CD4-positive, alpha-beta T cell treated with Interleukin-2 at 100 ng/mL for 4 hours (primary cell): Measurements from ENCODE around the gene RPL27A.

Experiments used
- DNase-seq: peaks from one replicate; pipeline ENCODE4 v3.0.0-alpha.2; 2020; ENCODE audit warnings: low spot score

Gene RPL27A

GRCh38 chr11:8721609-8722500 lies 39.3 kb downstream of the RPL27A start:
- DNase-seq = no peak

- no peak for DNase-seq
Measured at GRCh38 chr11:8722809-8723208, 40.2 kb downstream of the RPL27A start.

GRCh38 chr11:8723711-8724110 lies 41.1 kb downstream of the RPL27A start:
- DNase-seq = no peak

DNA sequence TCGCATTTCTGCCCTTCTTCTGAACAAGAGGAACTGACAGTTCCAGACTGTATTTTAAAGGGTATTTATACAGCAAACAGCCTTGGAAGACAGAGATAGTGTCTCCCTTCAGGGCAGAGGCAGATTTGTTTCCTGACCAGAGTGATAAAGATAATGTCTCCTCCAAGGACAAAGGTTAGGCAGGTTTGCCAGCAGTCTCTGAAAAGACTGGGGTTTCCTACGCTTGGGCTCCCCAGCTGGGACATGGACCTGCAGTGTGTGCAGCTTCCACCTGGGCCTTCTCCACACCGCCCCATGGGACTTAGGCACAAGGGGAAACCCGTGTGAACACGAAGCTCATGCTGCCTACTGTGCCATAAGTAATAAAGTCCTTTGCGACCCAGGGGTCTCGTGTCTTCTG lies 42.1 kb downstream of the RPL27A start:
- no peak for DNase-seq

DNA sequence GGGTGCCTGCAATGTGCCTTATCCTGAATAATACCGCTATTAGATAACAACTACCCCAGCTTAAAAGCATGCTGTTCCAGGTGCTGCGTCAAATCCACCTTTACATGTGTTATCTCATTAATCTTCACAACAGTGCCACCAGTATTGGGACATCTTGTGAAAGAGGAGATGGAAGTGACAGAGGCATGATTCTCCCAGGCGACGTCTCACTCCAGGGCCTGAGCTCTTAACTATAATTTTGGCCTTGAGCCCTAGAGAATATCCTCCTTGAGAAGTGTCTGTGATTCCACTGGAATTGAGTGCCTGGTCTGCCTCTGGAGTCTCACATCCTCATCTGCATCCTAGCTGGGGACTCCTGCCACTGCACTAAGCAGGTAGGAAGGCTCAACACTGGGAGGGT lies 43.8 kb downstream of the RPL27A start:
- no peak for DNase-seq

GRCh38 chr11:8728563-8728962 lies 46.0 kb downstream of the RPL27A start:
- DNase-seq = no peak

- no peak for DNase-seq
Measured at GRCh38 chr11:8729067-8729466, 46.5 kb downstream of the RPL27A start.

DNA sequence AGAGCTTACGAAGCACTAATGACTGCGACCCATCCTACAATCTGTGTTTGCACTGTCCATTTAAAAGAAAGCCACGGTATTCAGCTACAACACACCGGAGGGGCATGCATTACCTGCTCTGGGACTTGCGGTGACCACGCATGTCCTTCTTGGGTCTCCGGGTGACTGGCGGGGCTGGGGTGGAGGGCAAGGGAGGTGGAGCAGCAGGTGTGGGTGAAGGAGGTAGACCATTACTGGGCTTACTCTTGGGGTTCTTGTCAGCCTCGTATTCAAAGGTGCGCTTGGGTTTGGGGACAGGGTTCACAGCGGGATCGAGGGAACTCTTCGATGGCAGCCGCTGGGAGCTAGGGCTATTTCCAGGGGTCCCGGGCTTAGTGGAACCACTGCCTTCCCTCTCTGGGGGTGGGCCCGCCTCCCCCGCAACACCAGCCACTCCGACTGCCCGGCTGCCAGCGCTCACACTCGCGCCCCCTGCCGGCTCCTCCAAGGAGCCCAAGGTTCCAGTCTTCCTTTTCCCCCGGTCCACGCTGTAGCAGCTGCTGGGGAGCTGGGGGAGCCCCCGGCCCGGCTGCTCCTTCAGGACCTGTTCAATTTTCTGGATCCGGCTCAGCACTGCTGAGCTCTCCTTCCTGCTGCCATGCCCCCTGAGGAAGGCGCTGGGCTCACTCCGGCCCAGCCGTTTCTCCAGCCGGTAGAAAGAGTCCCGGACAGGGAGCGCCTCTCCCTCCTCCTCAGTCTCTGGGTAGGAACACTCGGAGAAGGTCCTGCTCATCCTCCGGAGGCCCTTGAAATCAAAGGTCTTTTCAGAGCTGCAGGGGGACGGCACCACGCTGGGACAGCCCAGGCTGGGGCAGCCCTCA lies 47.5 kb downstream of the RPL27A start:
- no peak for DNase-seq

GRCh38 chr11:8730697-8731020 lies 48.1 kb downstream of the RPL27A start:
- DNase-seq = no peak

DNA sequence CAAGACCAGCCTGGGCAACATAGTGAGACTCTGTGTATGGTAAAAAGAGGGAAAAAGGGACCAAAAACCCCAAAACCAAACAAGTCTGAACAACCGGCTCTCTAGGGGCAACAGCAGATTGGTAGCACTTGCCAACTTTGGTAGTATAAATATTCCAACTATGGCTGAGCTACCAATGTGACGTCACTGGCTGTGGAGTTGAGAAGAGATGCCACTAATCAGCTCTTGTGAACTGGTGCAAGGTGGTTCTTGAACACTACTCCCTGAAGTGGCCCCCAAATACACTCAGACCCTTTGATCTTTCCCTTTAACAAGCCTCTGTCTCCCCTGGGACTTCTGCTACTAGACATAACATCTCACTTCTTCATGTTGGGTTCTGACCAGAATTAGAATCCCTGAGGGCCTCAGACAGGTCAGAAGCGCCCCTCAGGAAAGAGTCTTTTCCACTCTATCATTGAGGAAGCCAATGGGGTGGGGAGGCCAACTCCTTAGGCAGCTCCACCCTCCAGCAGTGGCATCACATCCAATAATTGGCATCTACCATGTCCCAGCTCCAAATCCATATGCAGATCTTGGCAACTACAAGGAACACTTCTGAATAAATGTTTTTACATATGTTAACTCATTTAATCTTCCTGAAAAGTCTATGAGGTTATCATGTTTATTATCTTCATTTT lies 49.2 kb downstream of the RPL27A start:
- no peak for DNase-seq

GRCh38 chr11:8732324-8732670 lies 49.7 kb downstream of the RPL27A start:
- DNase-seq = no peak

DNA sequence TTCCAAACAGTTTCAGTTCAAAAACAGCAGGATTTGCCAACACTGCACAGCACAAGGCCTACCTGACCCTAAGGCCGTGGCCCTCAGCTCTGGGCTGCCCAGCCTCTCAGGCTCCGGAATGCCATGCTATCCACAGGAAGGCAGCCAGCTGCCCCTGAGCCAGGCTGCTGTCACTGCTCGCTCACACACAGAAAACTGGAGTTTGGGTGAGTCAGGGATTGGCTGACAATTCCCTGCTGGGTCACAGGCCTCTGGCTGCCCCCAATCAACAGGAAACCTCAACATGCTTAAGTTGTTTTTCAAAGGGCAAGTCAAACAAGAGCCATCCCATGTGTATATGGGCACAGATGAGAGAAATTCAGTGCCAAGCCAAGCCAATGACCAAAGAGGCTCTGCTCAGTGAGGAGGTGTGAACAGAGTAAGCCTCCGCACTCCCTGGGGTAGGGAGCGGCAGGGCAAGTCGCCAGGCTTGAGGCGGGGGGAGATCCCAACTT lies 50.2 kb downstream of the RPL27A start:
- DNase-seq = no peak

DNA sequence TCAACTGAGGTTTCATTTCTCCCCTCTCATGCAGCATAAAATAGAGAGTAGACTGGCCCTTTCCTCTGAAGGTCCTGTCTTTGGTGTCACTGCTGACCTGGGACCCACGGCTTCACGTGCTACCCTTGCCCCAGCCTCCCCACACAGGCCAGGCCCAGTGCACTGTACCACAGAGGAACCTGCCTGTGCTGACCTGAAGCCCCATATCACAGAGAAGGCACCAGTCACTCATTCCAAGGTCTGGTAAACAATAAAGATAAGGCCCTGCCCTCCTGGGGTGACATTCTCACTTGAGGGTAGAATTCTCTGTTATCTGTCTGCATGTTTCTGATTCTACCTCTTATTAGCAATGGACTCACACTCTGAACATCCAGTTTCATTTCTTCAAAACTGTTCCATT lies 51.3 kb downstream of the RPL27A start:
- no peak for DNase-seq

GRCh38 chr11:8735094-8735493 lies 52.5 kb downstream of the RPL27A start:
- no peak for DNase-seq

GRCh38 chr11:8739309-8739793 lies 56.8 kb downstream of the RPL27A start:
- DNase-seq = no peak
